ENCODE measurements around the gene ZNF536. TPM values are rescaled to one million over a fixed set of nuclear protein-coding genes. Genes with fewer than 3 reads are reported as not detected.

ZNF536 gene
- total and polyA plus RNA-seq, 2 of the 4 experiments (the other 2 are of a cell fraction): not detected

DNA sequence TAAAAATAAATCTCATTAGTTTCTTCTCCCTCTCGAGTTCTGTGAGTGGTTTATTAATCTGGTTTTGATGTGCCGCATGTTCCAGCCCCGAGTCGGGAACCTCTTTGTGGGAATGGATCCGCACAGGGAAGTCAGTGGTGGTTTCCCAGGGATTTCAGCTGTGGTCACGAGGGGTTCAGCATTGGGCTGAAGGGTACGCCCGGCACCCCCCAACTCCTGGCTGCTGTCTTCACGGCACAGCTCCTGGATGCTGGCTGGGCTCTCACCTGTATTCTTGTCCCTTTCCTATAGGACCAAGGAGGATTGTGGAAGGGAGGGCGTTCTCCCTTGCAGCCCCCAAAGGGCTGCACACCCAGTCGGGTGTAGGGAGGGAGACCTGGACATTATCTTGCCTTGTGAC lies 167.8 kb downstream of the ZNF536 start:
- ATAC-seq (ENCODE audit: low read depth) (no peak), DNase-seq (no peak)
- Histone ChIP-seq H3K9me1 (ENCODE audit: insufficient read depth, low read length) (no peaks in the 10 kb centered on the region), H3K27me3 (ENCODE audit: control insufficient read depth, insufficient read depth, low read length) (no peaks in the 10 kb centered on the region), H2AK9ac (replicated peaks; ENCODE audit: low read depth, low read length, poor library complexity) (no peak overlapping the region), H3K27ac (ENCODE audit: insufficient read depth, low read length) (no peak overlapping the region), H2BK5ac (ENCODE audit: low read depth, low read length, poor library complexity, severe bottlenecking) (no peak overlapping the region), H4K8ac (ENCODE audit: low read depth in 2 of 2, low read length in 2 of 2) (no peak overlapping the region), H3K18ac (ENCODE audit: low read depth, low read length) (no peak overlapping the region), H2AK5ac (ENCODE audit: low read depth, low read length) (no peak overlapping the region), H2BK15ac (ENCODE audit: low read depth, low read length) (no peak overlapping the region), H3K4me3 (ENCODE audit: insufficient read depth, low read depth, low read length) (no peak overlapping the region), H3K4me1 (ENCODE audit: control insufficient read depth, insufficient read depth, low read length) (no peaks in the 10 kb centered on the region), H3K4ac (ENCODE audit: low read depth, low read length) (no peak overlapping the region), H3K14ac (replicated peaks; ENCODE audit: low read depth, low read length) (no peak overlapping the region), H4K5ac (ENCODE audit: low read depth, low read length) (no peak overlapping the region), H3K9ac (ENCODE audit: low read depth, low read length) (no peak overlapping the region), H3K4me2 (ENCODE audit: low read depth, low read length) (no peak overlapping the region), H3K9me3 (ENCODE audit: control insufficient read depth, insufficient read depth, low read length) (peaks cover 30% of the 10 kb centered on the region), H2BK120ac (ENCODE audit: low read depth, low read length) (no peak overlapping the region), H2BK20ac (ENCODE audit: low read depth, low read length) (no peak overlapping the region), H3K56ac (ENCODE audit: extremely low read depth, insufficient read depth, low read length) (no peak overlapping the region), H3K79me1 (ENCODE audit: low read depth in 1 of 2, low read length in 2 of 2) (no peaks in the 10 kb centered on the region), H3K23ac (ENCODE audit: low read depth, low read length) (no peak overlapping the region), H4K20me1 (ENCODE audit: insufficient read depth, low read length) (no peaks in the 10 kb centered on the region), H4K91ac (ENCODE audit: insufficient read depth, low read depth, low read length) (no peak overlapping the region), H2AFZ (replicated peaks; ENCODE audit: low read length, poor library complexity) (no peak overlapping the region), H3K36me3 (ENCODE audit: control insufficient read depth, insufficient read depth, low read length) (no peaks in the 10 kb centered on the region)
- ChIA-PET CTCF (no interaction called here), POLR2A (ENCODE audit: unreplicated experiment) (no interaction called here)
- BruUV-seq (replicated peaks): no TSS peak
- in situ Hi-C loops (cut with MboI; ENCODE audit: low sequenced_read_pairs): no loop called here
- dilution Hi-C loops (cut with HindIII; ENCODE audit: low sequenced_read_pairs, unreplicated experiment): no loop called here
- no peak for TF ChIP-seq CEBPB (IDR thresholded peaks at IDR 0.05; ENCODE audit: low read depth, low read length)
- no peak for TF ChIP-seq POLR2A (IDR thresholded peaks at IDR 0.05; ENCODE audit: low read depth, low read length)
- no peak for TF ChIP-seq USF2 (IDR thresholded peaks at IDR 0.05; ENCODE audit: low read depth, low read length)
- no peak for TF ChIP-seq MXI1 (IDR thresholded peaks at IDR 0.05; ENCODE audit: borderline replicate concordance, low read depth, low read length)
- no peak for TF ChIP-seq MAFK (IDR thresholded peaks at IDR 0.05; ENCODE audit: low read depth, low read length)
- TF ChIP-seq BHLHE40 (IDR thresholded peaks at IDR 0.05; ENCODE audit: low read depth, low read length): no peak
- no peak for TF ChIP-seq RCOR1 (IDR thresholded peaks at IDR 0.05; ENCODE audit: insufficient replicate concordance, low read length)
- TF ChIP-seq CHD1 (IDR thresholded peaks at IDR 0.05; ENCODE audit: low read depth, low read length): no peak
- no peak for TF ChIP-seq MAZ (IDR thresholded peaks at IDR 0.05; ENCODE audit: borderline replicate concordance, low read depth, low read length)
- TF ChIP-seq, protein P1, sequence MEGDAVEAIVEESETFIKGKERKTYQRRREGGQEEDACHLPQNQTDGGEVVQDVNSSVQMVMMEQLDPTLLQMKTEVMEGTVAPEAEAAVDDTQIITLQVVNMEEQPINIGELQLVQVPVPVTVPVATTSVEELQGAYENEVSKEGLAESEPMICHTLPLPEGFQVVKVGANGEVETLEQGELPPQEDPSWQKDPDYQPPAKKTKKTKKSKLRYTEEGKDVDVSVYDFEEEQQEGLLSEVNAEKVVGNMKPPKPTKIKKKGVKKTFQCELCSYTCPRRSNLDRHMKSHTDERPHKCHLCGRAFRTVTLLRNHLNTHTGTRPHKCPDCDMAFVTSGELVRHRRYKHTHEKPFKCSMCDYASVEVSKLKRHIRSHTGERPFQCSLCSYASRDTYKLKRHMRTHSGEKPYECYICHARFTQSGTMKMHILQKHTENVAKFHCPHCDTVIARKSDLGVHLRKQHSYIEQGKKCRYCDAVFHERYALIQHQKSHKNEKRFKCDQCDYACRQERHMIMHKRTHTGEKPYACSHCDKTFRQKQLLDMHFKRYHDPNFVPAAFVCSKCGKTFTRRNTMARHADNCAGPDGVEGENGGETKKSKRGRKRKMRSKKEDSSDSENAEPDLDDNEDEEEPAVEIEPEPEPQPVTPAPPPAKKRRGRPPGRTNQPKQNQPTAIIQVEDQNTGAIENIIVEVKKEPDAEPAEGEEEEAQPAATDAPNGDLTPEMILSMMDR (conservative IDR thresholded peaks at IDR 0.05; ENCODE audit: low read depth, low read length): no peak
- WGBS, 2 experiments (ENCODE audit: extremely low coverage in 2 of 2, insufficient read length in 1 of 2): no CpG with 5 or more reads among the region's 11 CpGs
- intact Hi-C loops (cut with micrococcal nuclease): no loop called here

Data from IMR-90 (cell line).